Measurements from ENCODE around the gene LARGE2.

The LARGE2 gene

GRCh38 chr11:45935349-45936064, 13.1 kb downstream of the LARGE2 start:
- peaks cover 59% of the 10 kb centered on the region for H3K36me3 ChIP-seq (ENCODE audit: insufficient read depth, low read length)

GRCh38 chr11:45936511-45937054, 14.1 kb downstream of the LARGE2 start:
- TF ChIP-seq CTCF (IDR thresholded peaks at IDR 0.05; ENCODE audit: borderline replicate concordance, extremely low read depth, low read length, poor library complexity, severe bottlenecking) (no peak), EZH2 (IDR thresholded peaks at IDR 0.05; ENCODE audit: borderline replicate concordance, low read depth, low read length, severe bottlenecking) (no peak)
- no peak for ATAC-seq (ENCODE audit: insufficient read depth, low read depth)
- H2AFZ ChIP-seq (ENCODE audit: low read depth, low read length), result no peak overlapping the region
- no peaks in the 10 kb centered on the region for H3K9me3 ChIP-seq (ENCODE audit: insufficient read depth, low read length, severe bottlenecking)
- no peaks in the 10 kb centered on the region for H3K27me3 ChIP-seq (ENCODE audit: insufficient read depth, low read length, poor library complexity)
- no peaks in the 10 kb centered on the region for H3K4me1 ChIP-seq (ENCODE audit: insufficient read depth, low read length)
- H3K36me3 ChIP-seq (ENCODE audit: insufficient read depth, low read length), result peaks cover 59% of the 10 kb centered on the region
- no peak for DNase-seq
- no peak overlapping the region for H3K27ac ChIP-seq (ENCODE audit: low read length)
- no peaks in the 10 kb centered on the region for H4K20me1 ChIP-seq (ENCODE audit: insufficient read depth, low read length)
- H3K79me2 ChIP-seq (ENCODE audit: insufficient read depth, low read length), result no peaks in the 10 kb centered on the region
- no peak overlapping the region for H3K4me3 ChIP-seq (ENCODE audit: low read depth in 1 of 2, low read length in 2 of 2)
- no peak overlapping the region for H3K9ac ChIP-seq (ENCODE audit: low read depth, low read length)
- no peak overlapping the region for H3K4me2 ChIP-seq (ENCODE audit: insufficient read depth, low read length)

More at GRCh38 chr11:45935349-45936064, 13.1 kb downstream of the LARGE2 start:
- no peak overlapping the region for H3K9ac ChIP-seq (ENCODE audit: low read depth, low read length)
- H4K20me1 ChIP-seq (ENCODE audit: insufficient read depth, low read length), result no peaks in the 10 kb centered on the region
- no peak overlapping the region for H3K4me3 ChIP-seq (ENCODE audit: low read depth in 1 of 2, low read length in 2 of 2)
- H3K4me2 ChIP-seq (ENCODE audit: insufficient read depth, low read length), result no peak overlapping the region
- no peaks in the 10 kb centered on the region for H3K9me3 ChIP-seq (ENCODE audit: insufficient read depth, low read length, severe bottlenecking)
- no peak overlapping the region for H2AFZ ChIP-seq (ENCODE audit: low read depth, low read length)
- no peaks in the 10 kb centered on the region for H3K27me3 ChIP-seq (ENCODE audit: insufficient read depth, low read length, poor library complexity)
- H3K27ac ChIP-seq (ENCODE audit: low read length), result no peak overlapping the region
- DNase-seq, result no peak
- H3K4me1 ChIP-seq (ENCODE audit: insufficient read depth, low read length), result no peaks in the 10 kb centered on the region
- no peaks in the 10 kb centered on the region for H3K79me2 ChIP-seq (ENCODE audit: insufficient read depth, low read length)
- ATAC-seq (ENCODE audit: insufficient read depth, low read depth), result no peak
- TF ChIP-seq CTCF (IDR thresholded peaks at IDR 0.05; ENCODE audit: borderline replicate concordance, extremely low read depth, low read length, poor library complexity, severe bottlenecking), result no peak
- no peak for TF ChIP-seq EZH2 (IDR thresholded peaks at IDR 0.05; ENCODE audit: borderline replicate concordance, low read depth, low read length, severe bottlenecking)

GRCh38 chr11:45937916-45938315, 15.5 kb downstream of the LARGE2 start:
- TF ChIP-seq EZH2 (IDR thresholded peaks at IDR 0.05; ENCODE audit: borderline replicate concordance, low read depth, low read length, severe bottlenecking) (no peak), CTCF (IDR thresholded peaks at IDR 0.05; ENCODE audit: borderline replicate concordance, extremely low read depth, low read length, poor library complexity, severe bottlenecking) (no peak)
- H3K27ac ChIP-seq (ENCODE audit: low read length), result no peak overlapping the region
- H3K79me2 ChIP-seq (ENCODE audit: insufficient read depth, low read length), result no peaks in the 10 kb centered on the region
- peaks cover 50% of the 10 kb centered on the region for H3K36me3 ChIP-seq (ENCODE audit: insufficient read depth, low read length)
- H3K9me3 ChIP-seq (ENCODE audit: insufficient read depth, low read length, severe bottlenecking), result no peaks in the 10 kb centered on the region
- no peak overlapping the region for H3K9ac ChIP-seq (ENCODE audit: low read depth, low read length)
- DNase-seq (no peak), ATAC-seq (ENCODE audit: insufficient read depth, low read depth) (no peak)
- H3K4me2 ChIP-seq (ENCODE audit: insufficient read depth, low read length), result no peak overlapping the region
- no peak overlapping the region for H3K4me3 ChIP-seq (ENCODE audit: low read depth in 1 of 2, low read length in 2 of 2)
- H3K4me1 ChIP-seq (ENCODE audit: insufficient read depth, low read length), result no peaks in the 10 kb centered on the region
- no peaks in the 10 kb centered on the region for H3K27me3 ChIP-seq (ENCODE audit: insufficient read depth, low read length, poor library complexity)
- H4K20me1 ChIP-seq (ENCODE audit: insufficient read depth, low read length), result no peaks in the 10 kb centered on the region
- no peak overlapping the region for H2AFZ ChIP-seq (ENCODE audit: low read depth, low read length)

Data from DND-41 (cell line).